CD4-positive, alpha-beta T cell treated with Interleukin-6 for 4 hours (primary cell): ENCODE results near the gene NUP62.
"Not testable (repeated sequence)": the region's sequence is repeated elsewhere in the genome, so short reads cannot be mapped to it uniquely, and the experiment has no call there.

Experiments
- DNase-seq: peaks from one replicate; pipeline ENCODE4 v3.0.0-alpha.2; 2020; ENCODE audit warnings: mixed read lengths

Gene NUP62, protein sequence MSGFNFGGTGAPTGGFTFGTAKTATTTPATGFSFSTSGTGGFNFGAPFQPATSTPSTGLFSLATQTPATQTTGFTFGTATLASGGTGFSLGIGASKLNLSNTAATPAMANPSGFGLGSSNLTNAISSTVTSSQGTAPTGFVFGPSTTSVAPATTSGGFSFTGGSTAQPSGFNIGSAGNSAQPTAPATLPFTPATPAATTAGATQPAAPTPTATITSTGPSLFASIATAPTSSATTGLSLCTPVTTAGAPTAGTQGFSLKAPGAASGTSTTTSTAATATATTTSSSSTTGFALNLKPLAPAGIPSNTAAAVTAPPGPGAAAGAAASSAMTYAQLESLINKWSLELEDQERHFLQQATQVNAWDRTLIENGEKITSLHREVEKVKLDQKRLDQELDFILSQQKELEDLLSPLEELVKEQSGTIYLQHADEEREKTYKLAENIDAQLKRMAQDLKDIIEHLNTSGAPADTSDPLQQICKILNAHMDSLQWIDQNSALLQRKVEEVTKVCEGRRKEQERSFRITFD

DNA sequence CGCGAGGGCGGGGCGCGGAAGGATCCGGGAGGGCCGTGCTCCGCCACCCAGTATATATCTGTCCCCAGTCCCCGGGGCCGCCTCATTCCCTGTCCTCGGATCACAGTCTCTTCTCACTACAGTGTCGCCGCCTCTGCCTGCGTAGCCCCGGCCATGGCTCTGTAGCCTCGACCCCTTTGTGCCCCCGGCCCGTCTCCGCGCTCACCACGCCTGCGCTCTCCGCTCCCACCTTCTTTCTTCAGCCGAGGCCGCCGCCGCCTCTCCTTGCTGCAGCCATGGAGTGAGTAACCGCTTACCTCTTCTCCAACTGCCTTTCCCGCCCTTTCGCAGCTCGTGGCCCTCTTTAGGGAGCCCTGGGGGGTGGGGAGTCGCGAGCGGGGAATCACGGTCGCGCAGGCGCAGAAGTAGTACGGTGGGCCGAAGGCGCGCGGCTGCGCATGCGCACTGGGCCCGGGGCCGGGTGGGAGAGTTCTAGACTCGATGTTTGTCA is at the start of gene NUP62, which contains the start of gene ATF5:
TSS of gene NUP62 (minus strand) at position 384 of the 490 bp plus-strand sequence. CDS start 19,697 bp downstream, outside the sequence.
TSS of gene ATF5 (plus strand) at position 85 of the 490 bp plus-strand sequence. CDS start 1,646 bp downstream, outside the sequence.
- DNase-seq: peak; percentile 93

DNA sequence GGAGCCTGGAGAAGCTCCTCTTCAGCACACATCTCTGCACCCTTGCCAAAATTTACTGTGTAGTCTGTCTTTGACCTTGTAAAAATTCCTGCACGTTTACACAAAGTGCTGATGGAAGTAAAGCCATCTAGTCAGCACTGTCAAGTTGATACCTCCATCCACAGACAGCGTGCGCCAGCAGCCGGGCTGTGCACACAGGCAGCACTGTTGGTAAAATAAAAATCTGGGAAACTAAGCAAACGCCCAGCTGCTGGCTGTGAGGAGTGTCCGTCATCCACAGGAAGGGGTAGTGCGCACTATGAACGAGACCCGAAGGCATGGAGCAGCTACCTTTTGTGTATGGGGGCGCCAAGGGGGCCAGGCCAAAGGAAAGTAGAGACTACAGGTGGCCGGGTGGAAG is 49.0 kb upstream of the NUP62 start:
- no peak for DNase-seq

DNA sequence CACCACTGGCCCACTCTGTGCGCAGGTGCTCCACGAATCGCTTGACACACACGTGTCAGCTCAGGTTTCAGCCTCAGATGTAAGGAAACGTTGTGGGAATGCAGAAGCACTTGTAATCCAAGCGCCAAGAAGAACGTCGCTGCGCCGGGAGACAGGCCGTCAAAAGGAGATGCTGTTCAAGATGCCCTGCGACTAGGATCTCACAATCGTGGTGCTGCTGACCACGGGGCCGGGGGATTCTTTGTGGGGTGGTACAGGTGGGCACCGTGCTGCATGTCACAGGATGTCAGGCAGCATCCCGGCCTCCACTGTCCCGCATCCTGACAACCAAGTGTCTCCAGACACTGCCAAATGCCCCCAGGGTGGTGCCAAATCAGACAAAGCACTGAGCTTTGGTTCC is 48.6 kb upstream of the NUP62 start:
- no peak for DNase-seq

DNA sequence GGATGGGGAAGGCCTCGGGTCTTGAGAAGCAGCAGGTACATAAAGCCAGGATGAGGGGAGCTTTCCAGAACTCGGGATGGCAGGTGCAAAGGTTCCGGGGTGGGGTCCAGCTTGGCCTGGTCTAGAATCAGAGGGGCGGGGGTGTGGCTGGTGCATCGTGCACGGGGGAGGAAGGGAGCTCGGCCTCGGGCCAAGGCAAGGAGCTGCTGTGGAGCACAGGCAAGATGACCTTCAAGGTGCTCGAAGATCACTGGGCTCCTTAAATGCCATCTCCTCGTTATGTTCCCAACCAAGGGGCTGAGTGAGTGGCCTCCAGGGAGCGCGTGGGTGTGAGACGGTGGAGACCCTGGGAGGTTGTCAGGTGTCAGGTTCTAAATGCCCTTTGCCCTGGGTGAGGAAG is 47.8 kb upstream of the NUP62 start:
- DNase-seq: no peak

DNA sequence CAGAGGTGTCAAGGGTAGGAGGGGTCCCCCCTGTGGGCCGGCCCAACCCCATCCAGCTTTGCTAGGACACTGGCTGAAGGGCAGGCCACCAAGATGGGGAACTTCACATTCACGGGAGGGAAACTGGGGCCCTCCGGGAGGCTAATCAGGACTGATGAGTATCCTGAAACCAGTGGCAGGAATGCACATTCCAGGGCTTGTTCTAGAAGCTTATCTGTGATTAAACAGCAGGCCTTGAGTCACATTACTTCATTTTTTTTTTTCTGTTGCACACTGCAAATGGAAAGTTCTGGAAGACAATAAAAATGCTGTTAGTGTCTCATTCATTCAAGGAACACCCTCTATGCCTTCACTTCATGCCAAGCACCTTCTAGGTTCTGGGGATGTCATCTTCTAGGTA is 47.2 kb upstream of the NUP62 start:
- no peak for DNase-seq

DNA sequence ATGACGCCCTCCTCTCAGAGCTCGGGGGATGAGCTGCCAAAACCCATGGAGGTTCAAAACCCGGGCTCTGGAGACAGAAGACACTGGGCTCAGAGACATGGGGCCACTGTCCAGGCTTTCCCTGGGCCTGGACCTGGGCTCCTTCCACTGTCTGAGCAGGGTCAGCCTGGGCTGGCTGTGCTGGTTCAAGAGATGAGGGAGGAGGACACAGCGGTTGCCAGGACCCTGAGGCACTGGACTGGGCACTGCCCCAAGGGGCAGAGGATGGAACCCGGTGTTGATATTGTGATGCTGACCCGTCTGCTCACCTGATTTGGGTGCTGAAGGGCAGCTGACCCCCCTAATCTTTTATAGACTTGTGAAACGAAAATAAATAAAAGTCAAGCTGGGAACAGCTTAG is 45.7 kb upstream of the NUP62 start:
- no peak for DNase-seq

DNA sequence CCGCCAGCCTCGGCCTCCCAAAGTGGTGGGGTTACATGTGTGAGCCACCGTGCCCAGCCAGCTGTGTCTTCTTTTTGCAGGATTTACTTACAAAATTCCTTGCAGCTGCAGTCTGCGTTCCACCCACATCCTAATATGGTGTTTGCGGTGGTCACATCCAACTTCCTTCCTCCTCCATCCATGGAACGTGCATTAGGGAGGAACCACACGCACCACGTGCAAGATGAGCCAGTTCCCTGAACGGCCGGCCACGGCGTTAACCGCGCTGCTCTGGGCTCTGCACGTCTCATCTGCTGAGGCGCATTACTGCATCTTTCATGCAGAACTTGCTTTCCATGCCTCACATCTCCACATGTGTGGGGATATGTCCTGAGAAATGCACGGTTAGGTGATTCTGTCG is 44.7 kb upstream of the NUP62 start:
- no peak for DNase-seq

DNA sequence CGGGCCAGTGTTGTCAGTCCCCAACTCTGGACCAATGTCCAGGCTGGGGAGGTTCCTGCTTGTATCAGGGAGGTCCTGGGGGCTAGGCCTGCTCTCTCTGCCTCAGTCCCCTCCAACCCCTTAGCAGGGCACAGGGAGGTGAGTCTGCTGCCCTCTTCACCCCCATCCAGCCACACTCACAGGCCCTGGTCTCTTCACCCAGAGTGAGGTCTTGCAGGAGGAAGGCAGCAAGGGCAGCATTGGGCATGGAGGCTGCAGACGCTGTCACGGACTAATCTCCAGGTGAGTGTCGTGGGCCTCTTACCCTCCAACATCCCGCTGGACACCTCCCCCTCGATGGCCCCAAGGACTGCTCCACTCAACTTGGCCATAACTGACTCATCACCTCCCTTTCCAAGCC is 43.5 kb upstream of the NUP62 start:
- no peak for DNase-seq

DNA sequence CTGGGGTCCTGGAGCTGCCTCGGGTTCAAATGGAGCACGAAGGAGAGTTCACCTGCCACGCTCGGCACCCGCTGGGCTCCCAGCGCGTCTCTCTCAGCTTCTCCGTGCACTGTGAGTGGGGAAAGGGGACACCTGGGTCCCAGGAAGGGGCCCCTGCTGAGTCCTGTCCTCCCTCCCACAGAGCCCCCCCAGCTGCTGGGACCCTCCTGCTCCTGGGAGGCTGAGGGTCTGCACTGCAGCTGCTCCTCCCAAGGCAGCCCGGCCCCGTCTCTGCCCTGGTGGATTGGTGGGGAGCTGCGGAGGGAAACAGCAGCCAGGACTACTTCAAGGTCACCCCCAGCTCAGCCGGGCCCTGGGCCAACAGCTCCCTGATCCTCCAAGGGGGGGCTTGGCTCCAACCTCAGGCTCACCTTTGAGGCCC is 42.7 kb upstream of the NUP62 start:
- no peak for DNase-seq

DNA sequence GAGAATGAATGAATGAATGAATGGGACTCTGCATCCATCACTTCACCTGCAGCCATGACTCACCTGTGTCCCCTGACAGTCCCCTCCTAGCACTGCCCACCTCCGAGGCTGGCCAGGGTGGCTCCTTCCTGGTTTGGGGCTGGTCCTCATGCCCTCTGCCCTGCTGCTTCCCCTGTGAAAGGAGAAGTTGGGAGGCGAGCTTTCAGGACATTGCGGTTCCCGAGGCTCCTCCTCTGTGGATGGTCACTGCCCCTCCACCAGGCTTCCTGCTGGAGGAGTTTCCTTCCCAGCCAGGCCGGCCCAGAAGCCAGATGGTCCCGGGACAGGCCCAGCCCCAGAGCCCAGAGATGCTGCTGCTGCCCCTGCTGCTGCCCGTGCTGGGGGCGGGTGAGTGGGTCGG is 40.1 kb upstream of the NUP62 start:
- DNase-seq: not testable (repeated sequence)

DNA sequence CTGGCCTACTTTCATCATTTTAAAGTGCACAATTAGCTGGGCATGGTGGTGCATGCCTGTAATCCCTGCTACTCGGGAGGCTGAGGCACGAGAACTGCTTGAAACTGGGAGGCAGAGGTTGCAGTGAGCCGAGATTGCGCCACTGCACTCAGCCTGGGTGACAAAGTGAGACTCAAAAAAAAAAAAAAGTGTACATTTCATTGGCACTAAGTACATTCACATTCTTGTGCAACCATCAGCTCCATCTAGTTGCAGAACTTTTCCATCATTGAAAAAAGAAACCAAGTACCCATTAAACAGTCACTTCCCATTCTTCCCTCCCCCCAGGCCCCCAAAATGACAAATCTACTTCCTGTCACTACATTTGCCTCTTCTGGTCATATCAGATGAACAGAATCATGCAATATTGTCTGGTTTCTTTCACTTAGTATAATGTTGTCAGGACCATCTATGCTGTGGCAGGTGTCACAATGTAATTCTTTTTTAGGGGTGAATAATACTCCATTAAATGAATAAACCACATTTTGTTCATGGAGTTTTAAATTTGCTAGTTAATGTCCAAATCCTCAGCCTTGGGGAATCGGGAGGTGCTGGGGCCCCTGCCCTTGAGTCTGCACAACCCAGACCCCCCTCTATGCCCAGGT is 39.1 kb upstream of the NUP62 start:
- no peak for DNase-seq

DNA sequence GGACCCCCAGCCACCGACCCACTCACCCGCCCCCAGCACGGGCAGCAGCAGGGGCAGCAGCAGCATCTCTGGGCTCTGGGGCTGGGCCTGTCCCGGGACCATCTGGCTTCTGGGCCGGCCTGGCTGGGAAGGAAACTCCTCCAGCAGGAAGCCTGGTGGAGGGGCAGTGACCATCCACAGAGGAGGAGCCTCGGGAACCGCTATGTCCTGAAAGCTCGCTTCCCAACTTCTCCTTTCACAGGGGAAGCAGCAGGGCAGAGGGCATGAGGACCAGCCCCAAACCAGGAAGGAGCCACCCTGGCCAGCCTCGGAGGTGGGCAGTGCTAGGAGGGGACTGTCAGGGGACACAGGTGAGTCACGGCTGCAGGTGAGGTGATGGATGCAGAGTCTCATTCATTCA is 31.7 kb upstream of the NUP62 start, which contains the start of gene SIGLEC11:
TSS of gene SIGLEC11 (minus strand) at position 193 of the 400 bp plus-strand sequence. CDS start at position 102, 91 bp downstream.
- DNase-seq: not testable (repeated sequence)

DNA sequence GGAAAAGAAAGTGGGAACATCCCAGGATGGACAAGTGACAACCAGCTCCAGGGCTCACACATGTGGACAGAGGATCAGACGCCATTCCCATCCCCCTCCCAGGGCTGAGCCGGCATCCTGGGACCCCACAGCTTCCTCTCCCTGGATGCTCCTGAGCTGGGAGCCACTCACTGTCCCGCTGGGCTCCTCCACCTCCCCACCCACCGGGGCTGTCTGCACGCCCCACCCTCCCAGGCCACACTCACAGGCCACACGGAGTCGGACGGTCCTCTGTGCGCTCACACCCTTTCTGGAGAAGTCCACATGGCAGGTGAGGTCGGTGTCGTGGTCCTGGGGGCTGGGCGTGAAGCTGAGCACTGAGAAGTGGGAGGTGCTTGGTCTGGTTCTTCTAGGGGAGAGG is 30.6 kb upstream of the NUP62 start:
- DNase-seq: not testable (repeated sequence)

DNA sequence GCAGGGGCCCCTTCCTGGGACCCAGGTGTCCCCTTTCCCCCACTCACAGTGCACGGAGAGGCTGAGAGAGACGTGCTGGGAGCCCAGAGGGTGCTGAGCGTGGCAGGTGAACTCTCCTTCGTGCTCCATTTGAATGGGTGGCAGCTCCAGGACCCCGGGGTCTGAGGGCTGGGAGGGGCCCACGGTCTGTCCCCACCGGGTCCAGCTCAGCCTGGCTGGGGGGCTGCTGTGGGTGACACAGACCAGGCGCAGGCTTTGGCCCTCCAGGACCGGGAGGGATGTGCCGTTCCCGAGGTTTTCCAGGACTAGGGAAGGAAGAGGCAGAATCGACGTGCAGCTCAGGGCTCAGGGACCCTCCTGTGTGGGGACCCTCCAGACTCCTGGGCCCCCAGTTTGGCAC is 29.3 kb upstream of the NUP62 start:
- DNase-seq: not testable (repeated sequence)

DNA sequence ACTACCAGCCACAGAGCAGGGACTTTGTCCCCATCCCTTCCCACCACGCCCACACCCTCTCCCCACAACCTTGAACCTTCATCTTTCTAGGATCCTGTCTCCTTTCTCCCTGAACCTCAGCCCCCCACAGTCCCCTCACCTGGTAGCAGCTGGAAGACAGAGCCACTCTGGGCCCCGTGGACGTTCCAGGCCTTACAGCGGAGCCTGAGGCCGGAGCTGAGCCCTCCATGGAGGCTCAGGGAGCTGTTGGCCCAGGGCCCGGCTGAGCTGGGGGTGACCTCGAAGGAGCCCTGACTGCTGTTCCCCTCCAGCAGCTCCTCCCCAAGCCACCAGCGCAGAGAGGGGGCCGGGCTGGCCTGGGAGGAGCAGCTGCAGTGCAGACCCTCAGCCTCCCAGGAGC is 28.8 kb upstream of the NUP62 start:
- DNase-seq: not testable (repeated sequence)

DNA sequence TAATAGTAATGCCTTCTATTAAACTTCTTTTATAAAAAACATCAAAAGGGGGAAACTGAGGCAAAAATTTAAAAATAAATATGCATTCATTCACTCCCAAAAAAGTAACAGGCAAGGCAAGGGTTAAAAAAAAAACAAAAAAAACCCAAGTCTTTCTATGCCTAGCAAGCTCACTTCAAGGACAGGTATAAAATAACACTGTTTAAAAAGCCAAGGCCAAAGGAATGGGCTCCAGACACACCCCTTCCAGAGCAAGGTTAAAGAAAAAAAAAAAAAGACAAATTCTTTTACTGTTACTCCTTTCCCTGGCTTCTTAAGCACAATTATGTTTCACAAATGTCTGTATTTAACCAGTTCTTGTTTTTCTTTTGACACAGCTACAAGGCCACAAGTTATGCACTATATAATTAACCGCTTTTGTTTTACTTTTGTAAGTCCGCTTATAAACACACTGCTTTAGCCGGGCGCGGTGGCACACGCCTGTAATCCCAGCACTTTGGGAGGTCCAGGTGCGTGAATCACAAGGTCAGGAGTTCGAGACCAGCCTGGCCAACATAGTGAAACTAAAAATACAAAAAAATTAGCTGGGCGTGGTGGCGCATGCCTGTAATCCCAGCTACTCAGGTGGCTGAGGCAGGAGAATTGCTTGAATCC is 28.1 kb upstream of the NUP62 start:
- DNase-seq: no peak

DNA sequence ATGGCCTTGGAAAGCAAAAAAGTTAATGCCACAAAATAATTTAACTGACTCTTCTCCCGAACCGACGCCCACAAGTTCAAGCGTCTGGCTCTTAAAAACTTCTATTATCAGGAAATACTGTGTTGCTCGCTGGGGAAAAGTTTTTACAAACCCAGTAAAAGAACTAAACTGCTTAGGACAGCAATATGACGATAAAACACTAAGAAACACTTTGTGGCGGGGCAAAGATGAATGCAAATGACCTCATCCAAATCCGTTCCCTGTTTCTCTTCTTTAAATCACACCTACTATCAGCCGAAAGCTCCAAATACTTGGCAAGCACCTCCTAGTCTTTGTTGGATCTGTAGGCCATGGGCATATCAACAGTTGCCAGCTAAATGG is 26.8 kb upstream of the NUP62 start:
- no peak for DNase-seq

DNA sequence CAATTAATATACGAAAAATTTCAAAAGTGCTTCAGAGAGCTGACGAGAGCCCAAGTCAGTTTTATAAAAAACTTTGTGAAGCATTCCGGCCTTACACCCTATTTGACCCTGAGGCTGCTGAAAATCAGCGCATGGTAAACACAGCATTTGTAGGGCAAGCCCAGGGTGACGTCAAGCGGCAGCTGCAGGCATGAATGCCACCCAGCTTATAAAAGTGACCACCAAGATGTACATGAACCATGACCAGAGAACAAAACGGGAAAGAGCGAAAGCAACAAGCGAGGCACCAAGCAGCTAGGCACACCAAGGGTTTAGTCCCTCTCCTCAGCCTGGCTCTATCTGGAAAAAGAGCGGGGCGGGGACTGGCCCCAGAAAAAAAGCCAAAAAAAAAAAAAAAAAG is 25.6 kb upstream of the NUP62 start:
- DNase-seq: no peak

DNA sequence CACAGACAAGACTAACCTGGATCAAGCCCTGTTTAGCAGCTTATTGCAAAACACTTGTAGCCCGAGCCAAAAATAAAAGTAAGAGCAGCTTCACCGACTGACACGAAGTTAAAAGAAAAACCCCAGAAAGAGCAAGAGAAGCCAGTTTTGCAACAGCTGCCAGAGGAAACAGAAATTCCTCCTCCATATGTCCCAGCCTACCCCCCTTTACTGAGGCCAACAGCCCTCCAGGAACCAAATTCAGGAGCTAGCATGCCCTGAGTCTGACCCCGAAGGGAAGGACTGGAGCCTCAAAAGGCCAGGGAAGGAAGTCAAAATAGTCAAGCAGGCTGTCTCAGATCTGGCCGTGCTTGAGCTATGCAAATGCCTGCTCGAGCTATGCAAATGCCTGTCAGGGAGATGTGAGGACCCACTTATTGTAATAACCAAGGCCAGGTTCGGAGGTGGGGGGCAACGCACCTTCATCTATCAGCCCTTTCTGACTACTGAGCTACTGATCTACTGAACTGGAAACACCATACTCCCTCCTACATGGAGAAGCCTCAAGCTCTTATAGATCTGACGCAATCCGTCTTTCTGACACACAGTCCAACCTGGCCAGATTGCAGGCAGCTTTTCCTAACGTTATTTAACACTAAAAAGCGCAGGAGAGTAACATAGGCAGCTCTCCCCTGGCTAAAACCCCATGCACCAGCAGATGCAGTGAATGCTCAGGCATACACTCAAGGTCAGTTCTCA is 25.0 kb upstream of the NUP62 start:
- DNase-seq: no peak

DNA sequence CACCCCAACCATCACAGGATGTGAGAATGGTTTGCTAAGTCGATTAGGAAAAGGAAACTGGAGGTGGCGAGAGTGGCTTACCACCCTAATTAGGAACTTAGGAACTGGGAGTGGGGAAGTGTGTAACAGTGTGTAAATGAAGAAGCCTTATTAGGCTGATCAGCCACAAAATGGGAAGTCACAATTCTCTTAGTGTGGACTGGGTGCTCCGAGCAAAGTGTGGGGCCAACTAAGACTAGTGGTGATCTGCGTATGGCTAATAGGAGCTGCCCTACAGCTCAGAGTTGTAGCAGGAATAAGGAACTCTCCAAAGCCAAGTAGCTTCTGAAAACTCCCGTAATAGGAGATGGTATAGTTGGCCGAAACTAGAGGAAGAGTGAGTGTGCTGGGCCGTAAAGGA is 24.1 kb upstream of the NUP62 start:
- DNase-seq: no peak

DNA sequence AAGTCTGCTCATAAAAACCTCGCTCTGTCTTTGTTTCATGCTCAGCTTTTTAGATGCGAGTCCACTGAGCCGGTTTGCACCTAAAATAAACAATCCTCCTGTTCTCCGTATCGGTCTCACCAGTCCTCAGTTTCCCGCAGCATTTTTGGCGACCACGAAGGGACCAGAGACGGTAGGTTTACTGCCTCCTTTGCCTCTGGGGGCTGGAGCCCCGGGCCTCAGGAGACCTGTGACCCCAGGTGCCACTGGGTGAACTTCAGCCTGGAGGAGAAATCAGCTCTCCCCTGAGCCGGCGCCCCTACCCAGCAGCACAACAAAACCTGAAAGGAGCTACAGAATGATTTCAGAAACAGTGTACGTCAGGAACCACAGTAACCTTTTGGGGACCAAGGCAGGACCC is 23.6 kb upstream of the NUP62 start:
- DNase-seq: no peak

DNA sequence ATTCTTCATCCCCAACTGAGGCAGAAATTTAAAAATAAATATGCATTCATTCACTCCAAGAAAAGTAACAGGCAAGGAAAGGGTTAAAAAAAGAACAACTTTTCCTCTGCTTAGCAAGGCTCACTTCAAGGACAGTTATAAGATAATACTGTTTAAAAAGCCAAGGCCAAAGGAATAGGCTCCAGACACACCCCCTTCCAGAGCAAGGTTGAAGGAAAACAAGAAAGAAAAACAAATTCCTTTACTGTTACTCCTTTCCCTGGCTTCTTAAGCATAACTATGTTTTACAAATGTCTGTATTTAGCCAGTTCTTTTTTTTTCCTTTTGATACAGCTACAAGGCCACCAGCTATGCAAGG is 23.2 kb upstream of the NUP62 start:
- DNase-seq: no peak
